IMR-90 (cell line): ENCODE measurements around the gene STAC. TPM values are rescaled to one million over a fixed set of nuclear protein-coding genes. Genes with fewer than 3 reads are reported as not detected.
A peak's percentile ranks its signal among the peaks of the same experiment; 100 is the strongest.

Experiments
- ATAC-seq: fragments of 200-7000 bp; cut with Tn5 transposase; 2 replicates; pipeline ENCODE4 v1.9.1; 2020; ENCODE audit warnings: low read depth, mild to moderate bottlenecking, moderate library complexity
- BruUV-seq: library from RNA; stranded (reverse); fragments of 400-500 nt; replicated peaks from 2 replicates; lab custom pipeline; 2021; lab: Mats Ljungman, UMichigan
- CTCF ChIA-PET: fragments of 300-600 bp; formaldehyde crosslinking; extraction: SDS; loops from one replicate; lab custom pipeline; 2021; ENCODE audit warnings: antibody characterized with exemption; lab: Yijun Ruan, JAX
- POLR2A ChIA-PET: fragments of 300-600 bp; sonication (Branson Sonifier 250); formaldehyde crosslinking; loops from one replicate; lab custom pipeline; 2022; ENCODE audit warnings: antibody characterized with exemption; ENCODE audit not compliant: unreplicated experiment; lab: Charles Lee
- DNase-seq: peaks from one replicate; pipeline ENCODE4 v3.0.0; 2013
- H2AFZ ChIP-seq: replicated peaks from 2 replicates; pipeline ENCODE3; 2013; ENCODE audit warnings: low read length, mild to moderate bottlenecking; ENCODE audit not compliant: poor library complexity
- H2AK5ac ChIP-seq: 2 replicates; pipeline ENCODE4 v1.6.1; 2013; ENCODE audit warnings: low read depth, low read length, inconsistent platforms
- H2AK9ac ChIP-seq: replicated peaks from 2 replicates; pipeline ENCODE3; 2013; ENCODE audit warnings: mild to moderate bottlenecking, low read depth, low read length, moderate library complexity; ENCODE audit not compliant: poor library complexity
- H2BK120ac ChIP-seq: 2 replicates; pipeline ENCODE4 v1.6.1; 2013; ENCODE audit warnings: low read depth, low read length, inconsistent platforms
- H2BK15ac ChIP-seq: 3 replicates; pipeline ENCODE4 v1.6.1; 2013; ENCODE audit warnings: low read depth, low read length, inconsistent platforms
- H2BK20ac ChIP-seq: 2 replicates; pipeline ENCODE4 v1.6.1; 2013; ENCODE audit warnings: low read depth, mild to moderate bottlenecking, inconsistent platforms, low read length, moderate library complexity
- H2BK5ac ChIP-seq: 2 replicates; pipeline ENCODE4 v1.6.1; 2013; ENCODE audit warnings: mild to moderate bottlenecking, low read depth, low read length, inconsistent platforms; ENCODE audit not compliant: poor library complexity, severe bottlenecking
- H3K14ac ChIP-seq: replicated peaks from 2 replicates; pipeline ENCODE4 v1.6.1; 2013; ENCODE audit warnings: low read depth, low read length, inconsistent platforms
- H3K18ac ChIP-seq: 2 replicates; pipeline ENCODE4 v1.6.1; 2013; ENCODE audit warnings: low read depth, low read length, control low read depth
- H3K23ac ChIP-seq: 2 replicates; pipeline ENCODE4 v1.6.1; 2013; ENCODE audit warnings: low read depth, low read length, inconsistent platforms
- H3K27ac ChIP-seq: 2 replicates; pipeline ENCODE4 v1.5.1; 2013; ENCODE audit warnings: mild to moderate bottlenecking, control low read depth, low read length; ENCODE audit not compliant: insufficient read depth
- H3K27me3 ChIP-seq: 2 replicates; pipeline ENCODE4 v1.6.1; 2013; ENCODE audit warnings: low read length; ENCODE audit not compliant: control insufficient read depth, insufficient read depth
- H3K36me3 ChIP-seq: 2 replicates; pipeline ENCODE4 v1.6.1; 2013; ENCODE audit warnings: low read length, mixed read lengths; ENCODE audit not compliant: control insufficient read depth, insufficient read depth
- H3K4ac ChIP-seq: 2 replicates; pipeline ENCODE4 v1.6.1; 2013; ENCODE audit warnings: low read depth, low read length, inconsistent platforms
- H3K4me1 ChIP-seq: 2 replicates; pipeline ENCODE4 v1.6.1; 2013; ENCODE audit warnings: low read length, mixed read lengths; ENCODE audit not compliant: control insufficient read depth, insufficient read depth
- H3K4me2 ChIP-seq: 2 replicates; pipeline ENCODE4 v1.6.1; 2013; ENCODE audit warnings: low read depth, mild to moderate bottlenecking, control low read depth, low read length, moderate library complexity
- H3K4me3 ChIP-seq: 2 replicates; pipeline ENCODE4 v1.5.1; 2013; ENCODE audit warnings: low read depth, mild to moderate bottlenecking, control low read depth, low read length, moderate library complexity; ENCODE audit not compliant: insufficient read depth
- H3K56ac ChIP-seq: 2 replicates; pipeline ENCODE4 v1.6.1; 2013; ENCODE audit warnings: low read length, inconsistent platforms; ENCODE audit not compliant: insufficient read depth; ENCODE audit errors: extremely low read depth
- H3K79me1 ChIP-seq, 2 experiments: 2 replicates each; pipeline ENCODE4 v1.6.1; 2013; ENCODE audit warnings: low read length in 2 of 2, inconsistent platforms in 1 of 2, low read depth in 1 of 2
- H3K9ac ChIP-seq: 2 replicates; pipeline ENCODE4 v1.6.1; 2013; ENCODE audit warnings: low read depth, low read length, control low read depth
- H3K9me1 ChIP-seq: 2 replicates; pipeline ENCODE4 v1.6.1; 2013; ENCODE audit warnings: low read length, inconsistent platforms; ENCODE audit not compliant: insufficient read depth
- H3K9me3 ChIP-seq: 2 replicates; pipeline ENCODE4 v1.6.1; 2013; ENCODE audit warnings: low read length; ENCODE audit not compliant: control insufficient read depth, insufficient read depth
- H4K20me1 ChIP-seq: 2 replicates; pipeline ENCODE4 v1.6.1; 2013; ENCODE audit warnings: low read length, inconsistent platforms; ENCODE audit not compliant: insufficient read depth
- H4K5ac ChIP-seq: 2 replicates; pipeline ENCODE4 v1.6.1; 2013; ENCODE audit warnings: mild to moderate bottlenecking, low read depth, low read length, control low read depth
- H4K8ac ChIP-seq, 2 experiments: 2 replicates each; pipeline ENCODE4 v1.6.1; 2013; ENCODE audit warnings: low read depth in 2 of 2, low read length in 2 of 2, control low read depth in 1 of 2, inconsistent platforms in 1 of 2
- H4K91ac ChIP-seq: 2 replicates; pipeline ENCODE4 v1.6.1; 2013; ENCODE audit warnings: low read depth, low read length, inconsistent platforms; ENCODE audit not compliant: insufficient read depth
- MAFK ChIP-seq: IDR thresholded peaks from 2 replicates; pipeline ENCODE4 v1.6.1; 2012; ENCODE audit warnings: low read depth, low read length, improper control_type of control experiment
- RAD21 ChIP-seq: IDR thresholded peaks from 2 replicates; pipeline ENCODE4 v1.6.1; 2012; ENCODE audit warnings: low read length, improper control_type of control experiment
- WGBS, 2 experiments: methylation state at CpG; one replicate each; pipeline versions ENCODE4 v1.1.5 to v1.1.7; 2013; ENCODE audit warnings: missing lambda C conversion rate in 2 of 2; ENCODE audit not compliant: insufficient read length in 1 of 2; ENCODE audit errors: extremely low coverage in 2 of 2; 5-methylcytosine and 5-hydroxymethylcytosine counted together
- dilution Hi-C: fragments of 300-500 bp; cut with HindIII; formaldehyde crosslinking; loops from one replicate; pipeline ENCODE4 v1.14.3; 2018; ENCODE audit warnings: low sequenced_read_pairs; ENCODE audit not compliant: unreplicated experiment
- in situ Hi-C: fragments of 300-500 bp; cut with MboI; formaldehyde crosslinking; loops from 3 replicates; pipeline ENCODE4 v1.14.3; 2019; ENCODE audit warnings: low sequenced_read_pairs, inconsistent platforms, mixed read lengths
- intact Hi-C: fragments of 100-400 bp; cut with micrococcal nuclease; formaldehyde crosslinking; loops from 2 replicates; pipeline ENCODE4 v1.10.0; 2022
- polyA plus RNA-seq, 3 experiments: library from polyadenylated mRNA; depleted of rRNA; stranded (reverse); fragments of >200 nt; gene quantifications; 2 replicates each; pipeline ENCODE4 v1.2.3, GENCODE V29; 2012; ENCODE audit warnings: low replicate concordance in 1 of 3
- total RNA-seq: library from RNA; depleted of rRNA; stranded (reverse); fragments of >200 nt; gene quantifications from 2 replicates; pipeline ENCODE4 v1.2.3, GENCODE V29; 2012

The STAC gene
- total and polyA plus RNA-seq, 2 of the 4 experiments (the other 2 are of a cell fraction): 0.19 to 0.36 TPM

DNA sequence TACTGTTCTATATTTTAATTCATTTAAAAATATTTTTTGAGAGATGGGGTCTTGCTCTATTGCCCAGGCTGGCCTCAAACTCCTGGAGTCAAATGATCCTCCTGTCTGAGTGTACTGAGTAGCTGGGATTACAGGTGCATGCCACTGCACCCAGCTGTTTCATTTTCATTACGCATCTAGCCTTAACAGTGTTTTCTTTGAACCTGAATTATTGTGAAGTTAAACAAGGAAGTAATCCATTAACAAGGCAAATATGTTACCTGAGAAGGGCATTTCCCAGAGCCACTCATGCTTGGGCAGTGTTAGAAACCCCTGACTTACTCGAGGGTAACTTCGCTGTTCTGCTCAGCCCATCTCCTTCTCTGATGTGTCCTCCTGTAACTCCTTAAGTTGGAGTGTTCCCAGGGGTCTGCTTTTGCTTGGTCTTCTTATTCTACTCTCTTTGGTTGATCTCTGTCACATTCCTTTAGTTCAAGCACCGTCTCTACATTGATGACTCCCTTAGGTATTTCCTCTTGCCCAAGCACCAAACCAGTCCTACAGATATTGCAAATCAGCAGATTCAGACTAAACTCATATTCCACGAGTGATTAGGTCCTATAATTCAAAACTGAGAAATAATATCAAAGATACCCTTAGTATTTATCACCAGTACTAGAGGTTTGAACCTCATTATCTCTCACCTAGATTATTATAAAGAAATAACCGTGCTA is 107.9 kb downstream of the STAC start:
- Histone ChIP-seq H2AK9ac (no peak overlapping the region), H2AK5ac (no peak overlapping the region), H2AFZ (no peak overlapping the region), H3K27me3 (no peaks in the 10 kb centered on the region), H2BK5ac (no peak overlapping the region), H2BK20ac (no peak overlapping the region), H3K56ac (no peak overlapping the region), H3K4me3 (no peak overlapping the region), H4K91ac (no peak overlapping the region), H2BK15ac (no peak overlapping the region), H4K8ac (no peak overlapping the region), H3K4me1 (no peaks in the 10 kb centered on the region), H3K27ac (no peak overlapping the region), H3K36me3 (no peaks in the 10 kb centered on the region), H3K23ac (no peak overlapping the region), H3K4ac (no peak overlapping the region), H3K9me3 (no peaks in the 10 kb centered on the region), H3K4me2 (no peak overlapping the region), H2BK120ac (no peak overlapping the region), H3K9me1 (no peaks in the 10 kb centered on the region), H3K79me1 (no peaks in the 10 kb centered on the region), H4K20me1 (no peaks in the 10 kb centered on the region), H3K18ac (no peak overlapping the region), H3K9ac (no peak overlapping the region), H3K14ac (no peak overlapping the region), H4K5ac (no peak overlapping the region)
- ChIA-PET CTCF (no interaction called here), POLR2A (no interaction called here)
- in situ Hi-C loops: no loop called here
- intact Hi-C loops: no loop called here
- WGBS, 2 experiments: 60% methylated on average over 1 of the region's 6 CpGs; no CpG with 5 or more reads in 1 of the 2 experiments
- no peak for ATAC-seq
- dilution Hi-C loops: no loop called here
- DNase-seq: no peak
- BruUV-seq: no TSS peak
- TF ChIP-seq RAD21 (no peak), MAFK (peak; percentile 54)
